NCI-H2171 (cell line): ENCODE results near the gene KAZN.

ENCODE experiments used
- DNase-seq: peaks from one replicate; lab custom pipeline; 2025; lab: John Stamatoyannopoulos, UW

The KAZN gene

GRCh38 chr1:14715266-14715665, 116.8 kb downstream of the KAZN start:
- no peak for DNase-seq

GRCh38 chr1:14715802-14716201, 117.3 kb downstream of the KAZN start:
- no peak for DNase-seq

- no peak for DNase-seq
Measured at GRCh38 chr1:14716474-14716873, 118.0 kb downstream of the KAZN start.

- no peak for DNase-seq
Measured at GRCh38 chr1:14718476-14718875, 120.0 kb downstream of the KAZN start.

GRCh38 chr1:14723401-14723800, 124.9 kb downstream of the KAZN start:
- DNase-seq, result no peak

- DNase-seq, result no peak
Measured at GRCh38 chr1:14724246-14724645, 125.8 kb downstream of the KAZN start.

GRCh38 chr1:14724678-14725077, 126.2 kb downstream of the KAZN start:
- DNase-seq, result no peak

- no peak for DNase-seq
Measured at GRCh38 chr1:14725238-14725637, 126.8 kb downstream of the KAZN start.

- DNase-seq, result no peak
Measured at GRCh38 chr1:14725695-14726094, 127.2 kb downstream of the KAZN start.

- DNase-seq, result no peak
Measured at GRCh38 chr1:14726606-14727005, 128.1 kb downstream of the KAZN start.

GRCh38 chr1:14728516-14728915, 130.0 kb downstream of the KAZN start:
- no peak for DNase-seq

- DNase-seq, result no peak
Measured at GRCh38 chr1:14732728-14733047, 134.2 kb downstream of the KAZN start.

GRCh38 chr1:14733048-14733778, 134.7 kb downstream of the KAZN start:
- DNase-seq, result peak; percentile 58

GRCh38 chr1:14733779-14734140, 135.3 kb downstream of the KAZN start:
- no peak for DNase-seq

- no peak for DNase-seq
Measured at GRCh38 chr1:14735841-14736240, 137.4 kb downstream of the KAZN start.

GRCh38 chr1:14737561-14738094, 139.1 kb downstream of the KAZN start:
- no peak for DNase-seq

GRCh38 chr1:14738235-14738634, 139.8 kb downstream of the KAZN start:
- no peak for DNase-seq

GRCh38 chr1:14738647-14739046, 140.2 kb downstream of the KAZN start:
- no peak for DNase-seq

GRCh38 chr1:14739082-14739832, 140.8 kb downstream of the KAZN start:
- DNase-seq, result no peak

- DNase-seq, result peak; percentile 54
Measured at GRCh38 chr1:14740016-14740415, 141.5 kb downstream of the KAZN start.

GRCh38 chr1:14741082-14741481, 142.6 kb downstream of the KAZN start:
- peak; percentile 62 for DNase-seq

GRCh38 chr1:14741532-14741931, 143.0 kb downstream of the KAZN start:
- no peak for DNase-seq

GRCh38 chr1:14742181-14742980, 143.9 kb downstream of the KAZN start:
- no peak for DNase-seq
